Brain microvascular endothelial cell (primary cell): ENCODE data around the gene SLC25A42.
A peak's percentile ranks its signal among the peaks of the same experiment; 100 is the strongest.

Experiments
- DNase-seq: peaks from one replicate; pipeline ENCODE4 v3.0.0-alpha.2; 2020
- H3K27ac ChIP-seq: fragments of 250-450 bp; sonication (Bioruptor Pico); 2 replicates; pipeline ENCODE4 v1.5.1; 2020; ENCODE audit warnings: mild to moderate bottlenecking, moderate library complexity
- H3K27me3 ChIP-seq: fragments of 250-450 bp; sonication (Bioruptor Pico); replicated peaks from 2 replicates; pipeline ENCODE4 v1.5.1; 2020; ENCODE audit warnings: mild to moderate bottlenecking
- H3K36me3 ChIP-seq: fragments of 250-450 bp; sonication (Bioruptor Pico); replicated peaks from 2 replicates; pipeline ENCODE4 v1.5.1; 2020; ENCODE audit warnings: mild to moderate bottlenecking
- H3K4me3 ChIP-seq: 2 replicates; pipeline ENCODE4 v1.5.1; 2011; ENCODE audit warnings: low read depth, mild to moderate bottlenecking, control low read depth, low read length, moderate library complexity
- CTCF ChIP-seq: IDR thresholded peaks from 2 replicates; pipeline ENCODE4 v1.5.1; 2011; ENCODE audit warnings: low read depth, mild to moderate bottlenecking, moderate library complexity, low read length, control low read depth, inconsistent platforms; ENCODE audit errors: missing control alignments
- in situ Hi-C: cut with HindIII; loops from 2 replicates; pipeline ENCODE4 v1.10.0; 2017; ENCODE audit warnings: low sequenced_read_pairs, low pct_ligation_motif_present

Gene SLC25A42

GRCh38 chr19:19052921-19053320 is 10.9 kb upstream of the SLC25A42 start:
- no peak overlapping the region for H3K27ac ChIP-seq
- H3K4me3 ChIP-seq = no peak overlapping the region
- no peak for DNase-seq
- no peaks in the 10 kb centered on the region for H3K27me3 ChIP-seq
- TF ChIP-seq CTCF = no peak
- in situ Hi-C loops = no loop called here
- peaks cover 57% of the 10 kb centered on the region for H3K36me3 ChIP-seq

GRCh38 chr19:19053508-19054314 is 10.1 kb upstream of the SLC25A42 start:
- Histone ChIP-seq H3K27ac (no peak overlapping the region), H3K36me3 (peaks cover 61% of the 10 kb centered on the region), H3K4me3 (no peak overlapping the region), H3K27me3 (no peaks in the 10 kb centered on the region)
- DNase-seq = peak; percentile 6
- TF ChIP-seq CTCF = peak; percentile 79
- in situ Hi-C loops = no loop called here

- no peak for TF ChIP-seq CTCF
- H3K4me3 ChIP-seq = no peak overlapping the region
Measured at GRCh38 chr19:19054315-19054938, 9.4 kb upstream of the SLC25A42 start.

GRCh38 chr19:19054939-19055440 is 8.8 kb upstream of the SLC25A42 start:
- Histone ChIP-seq H3K36me3 (peaks cover 69% of the 10 kb centered on the region), H3K4me3 (no peak overlapping the region), H3K27ac (no peak overlapping the region), H3K27me3 (no peaks in the 10 kb centered on the region)
- no peak for TF ChIP-seq CTCF
- in situ Hi-C loops = no loop called here
- DNase-seq = no peak

More at GRCh38 chr19:19054315-19054938, 9.4 kb upstream of the SLC25A42 start:
- in situ Hi-C loops = no loop called here
- no peak for DNase-seq
- H3K27ac ChIP-seq = no peak overlapping the region
- peaks cover 63% of the 10 kb centered on the region for H3K36me3 ChIP-seq
- no peaks in the 10 kb centered on the region for H3K27me3 ChIP-seq

- no peak for TF ChIP-seq CTCF
- no peak for DNase-seq
- in situ Hi-C loops = no loop called here
- Histone ChIP-seq H3K36me3 (peaks cover 66% of the 10 kb centered on the region), H3K4me3 (no peak overlapping the region), H3K27ac (no peak overlapping the region), H3K27me3 (no peaks in the 10 kb centered on the region)
Measured at GRCh38 chr19:19055701-19056100, 8.1 kb upstream of the SLC25A42 start.
